Colonic mucosa (tissue), 4 donors: ENCODE data around the gene MMRN2. TPM values are rescaled to one million over a fixed set of nuclear protein-coding genes. Genes with fewer than 3 reads are reported as not detected.

Experiments used
- DNase-seq: peaks from one replicate; pipeline ENCODE4 v3.0.0-alpha.2; 2020
- H3K27ac ChIP-seq: fragments of 200-600 bp; one replicate; pipeline ENCODE4 v1.8.0; 2021
- H3K27me3 ChIP-seq: fragments of 200-600 bp; one replicate; pipeline ENCODE4 v1.8.0; 2021
- H3K36me3 ChIP-seq: fragments of 200-600 bp; one replicate; pipeline ENCODE4 v1.8.0; 2021
- H3K4me1 ChIP-seq: fragments of 200-600 bp; one replicate; pipeline ENCODE4 v1.8.0; 2021; ENCODE audit warnings: mild to moderate bottlenecking
- H3K4me3 ChIP-seq: fragments of 200-600 bp; one replicate; pipeline ENCODE4 v1.8.0; 2021
- H3K9ac ChIP-seq, 2 donors: one replicate each; pipeline ENCODE4 v1.7.0; 2013; ENCODE audit warnings: control low read depth in 2 of 2, low read depth in 2 of 2, low read length in 2 of 2
- H3K9me3 ChIP-seq: fragments of 200-600 bp; one replicate; pipeline ENCODE4 v1.8.0; 2021
- CTCF ChIP-seq: fragments of 200-600 bp; IDR thresholded peaks from one replicate; pipeline ENCODE4 v1.8.0; 2022; ENCODE audit warnings: antibody characterized with exemption, mild to moderate bottlenecking
- intact Hi-C: fragments of 100-400 bp; cut with DNase I; formaldehyde crosslinking; loops from one replicate; pipeline ENCODE4 v1.14.1; 2022
- total RNA-seq, 2 donors: library from RNA; stranded (reverse); fragmentation: NEBNext Ultra II Directional in 1 of 2; extraction: Animal tissue kit (Norgen Biotek cat#: 25700) in 1 of 2; gene quantifications; one replicate each; pipeline ENCODE4 v1.2.1, GENCODE V29; 2021
- donor health status: healthy.
- donor health status: DM: no; HTN: no; CAD: no.
- donor health status: DM: no; HTN: no; CAD: no.

The MMRN2 gene
- total RNA-seq, 2 donors from 2014 or later, result 3.4 to 7.4 TPM

- no peak overlapping the region for H3K27ac ChIP-seq
- H3K36me3 ChIP-seq, result no peaks in the 10 kb centered on the region
- H3K9ac ChIP-seq, result peak overlapping the region in 1 of 2 donors; percentile 81
- H3K4me1 ChIP-seq, result peaks cover 9% of the 10 kb centered on the region
- intact Hi-C loops, result no loop called here
- no peak overlapping the region for H3K4me3 ChIP-seq
- no peaks in the 10 kb centered on the region for H3K9me3 ChIP-seq
- H3K27me3 ChIP-seq, result no peaks in the 10 kb centered on the region
- no peak for TF ChIP-seq CTCF
- DNase-seq, result peak; percentile 26
Observed at GRCh38 chr10:86967481-86967941, 10.1 kb upstream of the MMRN2 start.

- no peaks in the 10 kb centered on the region for H3K27me3 ChIP-seq
- H3K9me3 ChIP-seq, result no peaks in the 10 kb centered on the region
- peaks cover 5% of the 10 kb centered on the region for H3K4me1 ChIP-seq
- no peak overlapping the region for H3K9ac ChIP-seq
- TF ChIP-seq CTCF, result no peak
- H3K36me3 ChIP-seq, result no peaks in the 10 kb centered on the region
- H3K27ac ChIP-seq, result peak overlapping the region; percentile 12
- intact Hi-C loops, result no loop called here
- no peak for DNase-seq
- H3K4me3 ChIP-seq, result no peak overlapping the region
Observed at GRCh38 chr10:86965986-86966654, 8.7 kb upstream of the MMRN2 start.

- Histone ChIP-seq H3K27ac (no peak overlapping the region), H3K4me3 (no peak overlapping the region)
- intact Hi-C loops, result no loop called here
Observed at GRCh38 chr10:86964847-86965190, 7.4 kb upstream of the MMRN2 start.

GRCh38 chr10:86964061-86964846 is 6.8 kb upstream of the MMRN2 start:
- Histone ChIP-seq H3K27ac (no peak overlapping the region), H3K4me1 (peaks cover 5% of the 10 kb centered on the region), H3K27me3 (no peaks in the 10 kb centered on the region), H3K9me3 (no peaks in the 10 kb centered on the region), H3K36me3 (no peaks in the 10 kb centered on the region), H3K9ac (no peak overlapping the region), H3K4me3 (no peak overlapping the region)
- intact Hi-C loops, result no loop called here
- DNase-seq, result no peak
- no peak for TF ChIP-seq CTCF

More at GRCh38 chr10:86964847-86965190, 7.4 kb upstream of the MMRN2 start:
- DNase-seq, result no peak
- Histone ChIP-seq H3K9me3 (no peaks in the 10 kb centered on the region), H3K4me1 (peaks cover 5% of the 10 kb centered on the region), H3K9ac (no peak overlapping the region), H3K36me3 (no peaks in the 10 kb centered on the region), H3K27me3 (no peaks in the 10 kb centered on the region)
- no peak for TF ChIP-seq CTCF

- H3K36me3 ChIP-seq, result no peaks in the 10 kb centered on the region
- no peaks in the 10 kb centered on the region for H3K9me3 ChIP-seq
- DNase-seq, result no peak
- H3K9ac ChIP-seq, result no peak overlapping the region
- TF ChIP-seq CTCF, result no peak
- H3K4me3 ChIP-seq, result no peak overlapping the region
- intact Hi-C loops, result no loop called here
- H3K4me1 ChIP-seq, result peaks cover 5% of the 10 kb centered on the region
- H3K27ac ChIP-seq, result no peak overlapping the region
- H3K27me3 ChIP-seq, result no peaks in the 10 kb centered on the region
Observed at GRCh38 chr10:86963341-86963919, 6.0 kb upstream of the MMRN2 start.
